Mucosa of rectum (tissue), 2 donors: ENCODE measurements around the gene NFATC1.
A peak's percentile ranks its signal among the peaks of the same experiment; 100 is the strongest.

ENCODE experiments used
- H3K27ac ChIP-seq, 2 donors: one replicate each; pipeline ENCODE4 v1.7.0; 2013; ENCODE audit warnings: inconsistent platforms in 2 of 2, low read depth in 2 of 2, low read length in 2 of 2
- H3K27me3 ChIP-seq, 2 donors: one replicate each; pipeline ENCODE4 v1.7.0; 2013; ENCODE audit warnings: low read length in 2 of 2; ENCODE audit not compliant: control insufficient read depth in 2 of 2, insufficient read depth in 2 of 2
- H3K36me3 ChIP-seq, 2 donors: one replicate each; pipeline ENCODE4 v1.7.0; 2013; ENCODE audit warnings: low read length in 2 of 2; ENCODE audit not compliant: control insufficient read depth in 2 of 2, insufficient read depth in 2 of 2
- H3K4me1 ChIP-seq, 2 donors: one replicate each; pipeline ENCODE4 v1.7.0; 2013; ENCODE audit warnings: low read length in 2 of 2, mild to moderate bottlenecking in 1 of 2; ENCODE audit not compliant: control insufficient read depth in 2 of 2, insufficient read depth in 2 of 2
- H3K4me3 ChIP-seq, 2 donors: one replicate each; pipeline ENCODE4 v1.7.0; 2013; ENCODE audit warnings: low read length in 2 of 2
- H3K9ac ChIP-seq, 2 donors: one replicate each; pipeline ENCODE4 v1.7.0; 2013; ENCODE audit warnings: low read length in 2 of 2, low read depth in 1 of 2, mild to moderate bottlenecking in 1 of 2
- H3K9me3 ChIP-seq, 2 donors: one replicate each; pipeline ENCODE4 v1.7.0; 2013; ENCODE audit warnings: low read length in 2 of 2; ENCODE audit not compliant: control insufficient read depth in 2 of 2
- donor health status: healthy.
- donor health status: Normal muscosa, but diverticular disease.

Gene NFATC1

GRCh38 chr18:79397247-79397829 lies 1.6 kb downstream of the NFATC1 start:
- Histone ChIP-seq H3K4me1 (peaks cover 3 to 12% of the 10 kb centered on the region in 2 donors), H3K4me3 (peak overlapping the region in 1 of 2 donors; percentile 1), H3K27ac (no peak overlapping the region), H3K9ac (no peak overlapping the region), H3K36me3 (no peaks in the 10 kb centered on the region), H3K27me3 (peaks cover 6 to 17% of the 10 kb centered on the region in 2 donors), H3K9me3 (no peaks in the 10 kb centered on the region)

- H3K4me1 ChIP-seq: peaks cover 3 to 12% of the 10 kb centered on the region in 2 donors
These were observed 2.4 kb downstream of the NFATC1 start for GRCh38 chr18:79397830-79398761.

GRCh38 chr18:79399275-79400081 lies 3.7 kb downstream of the NFATC1 start:
- H3K36me3 ChIP-seq: no peaks in the 10 kb centered on the region
- H3K9me3 ChIP-seq: no peaks in the 10 kb centered on the region
- peak overlapping the region; percentile 37 to 56 for H3K4me3 ChIP-seq
- H3K27me3 ChIP-seq: peaks cover 3 to 17% of the 10 kb centered on the region in 2 donors
- peak overlapping the region in 1 of 2 donors; percentile 52 for H3K27ac ChIP-seq
- H3K4me1 ChIP-seq: peaks cover 2 to 16% of the 10 kb centered on the region in 2 donors
- H3K9ac ChIP-seq: peak overlapping the region in 1 of 2 donors; percentile 43

More at GRCh38 chr18:79397830-79398761, 2.4 kb downstream of the NFATC1 start:
- no peak overlapping the region for H3K9ac ChIP-seq
- no peaks in the 10 kb centered on the region for H3K9me3 ChIP-seq
- peaks cover 3 to 10% of the 10 kb centered on the region in 2 donors for H3K27me3 ChIP-seq
- H3K36me3 ChIP-seq: no peaks in the 10 kb centered on the region
- no peak overlapping the region for H3K27ac ChIP-seq
- H3K4me3 ChIP-seq: peak overlapping the region in 1 of 2 donors; percentile 1

- Histone ChIP-seq H3K4me3 (peak overlapping the region; percentile 37 to 56), H3K9me3 (no peaks in the 10 kb centered on the region), H3K9ac (no peak overlapping the region), H3K27ac (peak overlapping the region; percentile 63 to 68), H3K36me3 (no peaks in the 10 kb centered on the region), H3K4me1 (peaks cover 4 to 13% of the 10 kb centered on the region in 2 donors), H3K27me3 (peaks cover 3 to 17% of the 10 kb centered on the region in 2 donors)
These were observed 4.4 kb downstream of the NFATC1 start for GRCh38 chr18:79400091-79400590.

GRCh38 chr18:79400591-79401381 lies 5.1 kb downstream of the NFATC1 start:
- Histone ChIP-seq H3K9me3 (no peaks in the 10 kb centered on the region), H3K9ac (no peak overlapping the region), H3K27me3 (peaks cover 3 to 17% of the 10 kb centered on the region in 2 donors), H3K4me3 (peak overlapping the region in 1 of 2 donors; percentile 37), H3K4me1 (peaks cover 7 to 13% of the 10 kb centered on the region in 2 donors), H3K27ac (peak overlapping the region; percentile 63 to 68), H3K36me3 (no peaks in the 10 kb centered on the region)

GRCh38 chr18:79401494-79402208 lies 5.9 kb downstream of the NFATC1 start:
- Histone ChIP-seq H3K27ac (peak overlapping the region in 1 of 2 donors; percentile 35), H3K4me1 (peaks cover 7 to 13% of the 10 kb centered on the region in 2 donors), H3K9me3 (no peaks in the 10 kb centered on the region), H3K27me3 (peaks cover 3 to 17% of the 10 kb centered on the region in 2 donors), H3K36me3 (no peaks in the 10 kb centered on the region), H3K4me3 (no peak overlapping the region), H3K9ac (no peak overlapping the region)

GRCh38 chr18:79402209-79402576 lies 6.5 kb downstream of the NFATC1 start:
- Histone ChIP-seq H3K4me1 (peaks cover 7 to 13% of the 10 kb centered on the region in 2 donors), H3K27me3 (peaks cover 3 to 15% of the 10 kb centered on the region in 2 donors), H3K27ac (no peak overlapping the region), H3K9ac (no peak overlapping the region), H3K4me3 (no peak overlapping the region), H3K9me3 (no peaks in the 10 kb centered on the region), H3K36me3 (no peaks in the 10 kb centered on the region)

GRCh38 chr18:79402977-79403722 lies 7.4 kb downstream of the NFATC1 start:
- Histone ChIP-seq H3K9ac (no peak overlapping the region), H3K27ac (peak overlapping the region; percentile 13 to 78), H3K27me3 (peaks cover under 1 to 13% of the 10 kb centered on the region in 2 donors), H3K4me1 (peaks cover 7 to 12% of the 10 kb centered on the region in 2 donors), H3K36me3 (no peaks in the 10 kb centered on the region), H3K9me3 (no peaks in the 10 kb centered on the region), H3K4me3 (peak overlapping the region in 1 of 2 donors; percentile 20)
